GM12878 (cell line): ENCODE data around the gene SNRPD2.

Experiments used
- CHD2 ChIP-seq: IDR thresholded peaks from 2 replicates; pipeline ENCODE4 v1.6.1; 2011; ENCODE audit warnings: low read depth, low read length, improper control_type of control experiment, borderline replicate concordance
- IKZF1 ChIP-seq: fragments of 450-650 bp; conservative IDR thresholded peaks from 2 replicates; pipeline ENCODE4 v1.6.1; 2017; ENCODE audit warnings: antibody characterized with exemption, mild to moderate bottlenecking
- MTA2 ChIP-seq: fragments of 450-650 bp; IDR thresholded peaks from 2 replicates; pipeline ENCODE4 v1.6.1; 2016; ENCODE audit warnings: low read depth, mild to moderate bottlenecking, moderate library complexity
- MXI1 ChIP-seq: fragments of 150-350 bp; IDR thresholded peaks from 2 replicates; pipeline ENCODE4 v1.6.1; 2011; ENCODE audit warnings: low read depth, mild to moderate bottlenecking, inconsistent platforms, low read length, improper control_type of control experiment
- MYC ChIP-seq: IDR thresholded peaks from 2 replicates; pipeline ENCODE4 v1.6.1; 2011; ENCODE audit warnings: mild to moderate bottlenecking, low read length, moderate library complexity, inconsistent platforms; ENCODE audit not compliant: insufficient read depth, insufficient replicate concordance, insufficient read length, severe bottlenecking
- RAD21 ChIP-seq: IDR thresholded peaks from 2 replicates; pipeline ENCODE4 v1.6.1; 2011; ENCODE audit warnings: mild to moderate bottlenecking, low read depth, low read length, moderate library complexity; ENCODE audit not compliant: insufficient read depth
- ZNF274 ChIP-seq: IDR thresholded peaks from one replicate; pipeline ENCODE4 v1.8.0; 2011; ENCODE audit not compliant: insufficient read length, insufficient read depth
- TF ChIP-seq, protein P1 (sequence below), 3 experiments: IDR thresholded peaks in 2 of 3; conservative IDR thresholded peaks in 1 of 3; 2 replicates each; pipeline ENCODE4 v1.5.1; 2011; ENCODE audit warnings: low read depth in 3 of 3, low read length in 3 of 3, mild to moderate bottlenecking in 3 of 3, control low read depth in 2 of 3, moderate library complexity in 2 of 3, inconsistent platforms in 1 of 3, mixed read lengths in 1 of 3; ENCODE audit not compliant: control insufficient read depth in 2 of 3, insufficient read depth in 1 of 3; ENCODE audit errors: extremely low read depth in 1 of 3
- TF ChIP-seq, protein P2 (sequence below): IDR thresholded peaks from 2 replicates; pipeline ENCODE4 v1.6.1; 2011; ENCODE audit warnings: low read depth, low read length, improper control_type of control experiment, borderline replicate concordance

DNA sequence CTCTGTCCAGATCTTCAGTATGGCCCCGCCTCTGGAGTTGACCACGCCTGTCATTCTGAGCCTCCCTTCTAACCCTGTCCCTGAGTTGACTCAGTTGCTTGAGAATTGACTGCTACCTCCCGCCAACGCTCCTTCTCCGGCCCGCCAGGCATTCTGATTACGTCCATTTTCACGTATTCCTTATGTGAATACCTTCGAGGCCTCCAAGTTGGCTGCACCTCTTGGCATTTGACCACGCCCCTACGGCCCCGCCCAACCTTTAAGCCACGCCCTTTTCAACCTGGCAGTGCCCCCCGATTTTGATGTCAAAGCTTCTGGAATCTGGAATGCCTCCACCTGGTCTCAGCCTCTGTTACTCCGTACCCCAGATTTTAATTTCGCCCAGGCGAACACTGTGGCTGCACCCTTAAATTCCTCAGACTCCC, 50.9 kb downstream of the SNRPD2 start:
- TF ChIP-seq MYC, result no peak
- no peak for TF ChIP-seq MXI1
- TF ChIP-seq, protein P1, sequence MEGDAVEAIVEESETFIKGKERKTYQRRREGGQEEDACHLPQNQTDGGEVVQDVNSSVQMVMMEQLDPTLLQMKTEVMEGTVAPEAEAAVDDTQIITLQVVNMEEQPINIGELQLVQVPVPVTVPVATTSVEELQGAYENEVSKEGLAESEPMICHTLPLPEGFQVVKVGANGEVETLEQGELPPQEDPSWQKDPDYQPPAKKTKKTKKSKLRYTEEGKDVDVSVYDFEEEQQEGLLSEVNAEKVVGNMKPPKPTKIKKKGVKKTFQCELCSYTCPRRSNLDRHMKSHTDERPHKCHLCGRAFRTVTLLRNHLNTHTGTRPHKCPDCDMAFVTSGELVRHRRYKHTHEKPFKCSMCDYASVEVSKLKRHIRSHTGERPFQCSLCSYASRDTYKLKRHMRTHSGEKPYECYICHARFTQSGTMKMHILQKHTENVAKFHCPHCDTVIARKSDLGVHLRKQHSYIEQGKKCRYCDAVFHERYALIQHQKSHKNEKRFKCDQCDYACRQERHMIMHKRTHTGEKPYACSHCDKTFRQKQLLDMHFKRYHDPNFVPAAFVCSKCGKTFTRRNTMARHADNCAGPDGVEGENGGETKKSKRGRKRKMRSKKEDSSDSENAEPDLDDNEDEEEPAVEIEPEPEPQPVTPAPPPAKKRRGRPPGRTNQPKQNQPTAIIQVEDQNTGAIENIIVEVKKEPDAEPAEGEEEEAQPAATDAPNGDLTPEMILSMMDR (IDR thresholded peaks at IDR 0.05 in 2 of 3, conservative IDR thresholded peaks at IDR 0.05 in 1 of 3; ENCODE audit: control insufficient read depth in 2 of 3, extremely low read depth in 1 of 3, insufficient read depth in 1 of 3, low read depth in 3 of 3, low read length in 3 of 3), result no peak
- TF ChIP-seq RAD21, result no peak
- no peak for TF ChIP-seq ZNF274
- no peak for TF ChIP-seq CHD2
- TF ChIP-seq, protein P2, sequence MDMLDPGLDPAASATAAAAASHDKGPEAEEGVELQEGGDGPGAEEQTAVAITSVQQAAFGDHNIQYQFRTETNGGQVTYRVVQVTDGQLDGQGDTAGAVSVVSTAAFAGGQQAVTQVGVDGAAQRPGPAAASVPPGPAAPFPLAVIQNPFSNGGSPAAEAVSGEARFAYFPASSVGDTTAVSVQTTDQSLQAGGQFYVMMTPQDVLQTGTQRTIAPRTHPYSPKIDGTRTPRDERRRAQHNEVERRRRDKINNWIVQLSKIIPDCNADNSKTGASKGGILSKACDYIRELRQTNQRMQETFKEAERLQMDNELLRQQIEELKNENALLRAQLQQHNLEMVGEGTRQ, result no peak
- no peak for TF ChIP-seq IKZF1
- TF ChIP-seq MTA2, result no peak
